Measurements from ENCODE around the gene ZNF341. TPM values are rescaled to one million over a fixed set of nuclear protein-coding genes. Genes with fewer than 3 reads are reported as not detected.

The ZNF341 gene
- total and polyA plus RNA-seq, 9 of the 15 experiments (the other 6 are each of a cell fraction or from before 2014, with no cell fraction given), result 0.08 to 2.6 (median 1.0) TPM

DNA sequence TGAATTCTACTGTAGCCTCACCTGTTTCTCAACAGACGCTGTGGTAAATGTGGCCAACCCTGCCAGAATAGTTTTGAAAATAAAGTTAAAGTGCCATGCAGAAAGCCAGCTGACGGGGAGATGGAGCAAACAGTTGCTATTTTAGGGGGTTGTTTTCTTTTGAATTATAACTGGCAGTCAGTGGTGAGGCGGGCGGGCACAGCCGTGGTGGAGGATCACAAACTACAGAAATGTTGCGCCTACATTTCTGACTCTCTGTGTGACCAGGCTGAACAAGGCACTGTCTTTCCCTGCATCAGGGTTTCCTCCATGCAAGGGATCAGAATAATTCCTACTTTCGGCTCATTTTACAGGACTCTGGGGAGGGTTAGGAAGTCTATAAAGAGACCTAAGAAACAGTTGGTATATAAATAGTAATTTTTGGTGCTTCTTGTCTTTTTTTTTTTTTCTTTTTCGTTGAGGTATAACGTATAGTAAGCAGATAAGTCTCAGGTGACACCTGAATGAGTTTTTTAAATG, 96.6 kb downstream of the ZNF341 start:
- CTCF ChIA-PET (ENCODE audit: low intra/inter-chr PET ratio), result no interaction called here
- 70% methylated on average over 9 of the region's 9 CpGs for WGBS (ENCODE audit: insufficient coverage, low coverage, missing lambda C conversion rate)

GRCh38 chr20:33828967-33829560, 97.3 kb downstream of the ZNF341 start:
- POLR2A ChIA-PET, result interaction anchor here (1.8 to 2.1 kb wide), 2 partner anchors 10 to 18 kb away, joined by 8 to 9 read pairs; partner anchors contain the start of gene CHMP4B
- TF ChIP-seq PRMT5 (CRISPR knock-in tag; IDR thresholded peaks at IDR 0.05) (no peak), RBFOX2 (IDR thresholded peaks at IDR 0.05; ENCODE audit: low read depth, low read length) (no peak), MTF1 (CRISPR knock-in tag; IDR thresholded peaks at IDR 0.05; ENCODE audit: borderline replicate concordance) (no peak), TAF7 (tag; IDR thresholded peaks at IDR 0.05) (no peak), HDAC6 (IDR thresholded peaks at IDR 0.05; ENCODE audit: low read depth, low read length) (no peak), FOXA3 (CRISPR knock-in tag; conservative IDR thresholded peaks at IDR 0.05 in 1 of 2, IDR thresholded peaks at IDR 0.05 in 1 of 2) (no peak), SFPQ (IDR thresholded peaks at IDR 0.05; ENCODE audit: low read depth, low read length) (no peak)
- TF ChIP-seq, protein P1, sequence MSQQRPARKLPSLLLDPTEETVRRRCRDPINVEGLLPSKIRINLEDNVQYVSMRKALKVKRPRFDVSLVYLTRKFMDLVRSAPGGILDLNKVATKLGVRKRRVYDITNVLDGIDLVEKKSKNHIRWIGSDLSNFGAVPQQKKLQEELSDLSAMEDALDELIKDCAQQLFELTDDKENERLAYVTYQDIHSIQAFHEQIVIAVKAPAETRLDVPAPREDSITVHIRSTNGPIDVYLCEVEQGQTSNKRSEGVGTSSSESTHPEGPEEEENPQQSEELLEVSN (IDR thresholded peaks at IDR 0.05; ENCODE audit: borderline replicate concordance in 1 of 2, extremely low read depth in 1 of 2, insufficient read depth in 1 of 2, insufficient read length in 1 of 2, low read depth in 1 of 2, low read length in 1 of 2, poor library complexity in 1 of 2, severe bottlenecking in 1 of 2), result no peak

More for the DNA sequence above, 96.6 kb downstream of the ZNF341 start:
- FAIRE-seq (no peak), ATAC-seq (no peak), DNase-seq (ENCODE audit: extremely low read depth in 1 of 4, low spot score in 3 of 4) (no peak)
- no peak overlapping the region for H3K4me3 ChIP-seq
- TF ChIP-seq ZNF184 (CRISPR knock-in tag; IDR thresholded peaks at IDR 0.05) (no peak), MTA3 (IDR thresholded peaks at IDR 0.05; ENCODE audit: borderline replicate concordance) (no peak), JUNB (CRISPR knock-in tag; conservative IDR thresholded peaks at IDR 0.05) (no peak), PCBP2 (IDR thresholded peaks at IDR 0.05; ENCODE audit: low read depth, low read length, poor library complexity, severe bottlenecking) (no peak), SNRNP70 (optimal IDR thresholded peaks at IDR 0.05; ENCODE audit: low read depth, low read length) (no peak), TAF7 (tag; IDR thresholded peaks at IDR 0.05) (no peak), POU5F1 (IDR thresholded peaks at IDR 0.05; ENCODE audit: borderline replicate concordance, low read depth, low read length, partially characterized antibody) (no peak)
- H3K4me2 ChIP-seq (ENCODE audit: insufficient read depth, low read length), result no peak overlapping the region
- H3K9ac ChIP-seq (ENCODE audit: insufficient read depth in 1 of 2, low read depth in 2 of 2, low read length in 2 of 2), result no peak overlapping the region
- H3K36me3 ChIP-seq (ENCODE audit: control insufficient read depth, insufficient read depth, low read length), result peaks cover 10% of the 10 kb centered on the region; the same call in 1 of the 3 replicates
- peaks cover 62% of the 10 kb centered on the region for H3K79me2 ChIP-seq (ENCODE audit: control insufficient read depth, insufficient read depth, low read length)
- BruUV-seq (replicated peaks), result no TSS peak
- H4K20me1 ChIP-seq (replicated peaks; ENCODE audit: control insufficient read depth, insufficient read depth, low read length), result peaks cover 28% of the 10 kb centered on the region
- H3K9me3 ChIP-seq (replicated peaks; ENCODE audit: control insufficient read depth, insufficient read depth, low read depth, low read length), result no peaks in the 10 kb centered on the region
- H3K4me1 ChIP-seq (replicated peaks in 1 of 2; ENCODE audit: control insufficient read depth in 2 of 2, insufficient read depth in 2 of 2, low read length in 2 of 2), result peaks cover 12 to 20% of the 10 kb centered on the region in 2 experiments
- intact Hi-C loops (cut with micrococcal nuclease), result no loop called here
- no peaks in the 10 kb centered on the region for H3K27me3 ChIP-seq (ENCODE audit: control insufficient read depth in 2 of 2, insufficient read depth in 2 of 2, low read length in 2 of 2)
- no peak overlapping the region for H3K27ac ChIP-seq (ENCODE audit: extremely low read depth, low read depth, low read length)
- in situ Hi-C loops (cut with MboI), result no loop called here
- no peak overlapping the region for H2AFZ ChIP-seq (ENCODE audit: low read depth, low read length)
- POLR2A ChIA-PET, result interaction anchor here (0.7 to 1.4 kb wide), 2 partner anchors 10 to 43 kb away, joined by 3 to 6 read pairs; no protein-coding TSS in a partner anchor
- peaks cover 4% of the 10 kb centered on the region for H3K9me1 ChIP-seq (ENCODE audit: control insufficient read depth, insufficient read depth, low read length)

More at GRCh38 chr20:33828967-33829560, 97.3 kb downstream of the ZNF341 start:
- DNase-seq (ENCODE audit: extremely low read depth in 1 of 4, low spot score in 3 of 4), result no peak
- CTCF ChIA-PET (ENCODE audit: low intra/inter-chr PET ratio), result interaction anchor here (0.6 kb wide), 1 partner anchor 418 kb away, joined by 3 read pairs; no protein-coding TSS in a partner anchor
- peaks cover 62% of the 10 kb centered on the region for H3K79me2 ChIP-seq (ENCODE audit: control insufficient read depth, insufficient read depth, low read length)
- H3K4me2 ChIP-seq (ENCODE audit: insufficient read depth, low read length), result no peak overlapping the region
- no peak overlapping the region for H2AFZ ChIP-seq (ENCODE audit: low read depth, low read length)
- peaks cover 10% of the 10 kb centered on the region; the same call in 1 of the 3 replicates for H3K36me3 ChIP-seq (ENCODE audit: control insufficient read depth, insufficient read depth, low read length)
- peaks cover 12 to 20% of the 10 kb centered on the region in 2 experiments for H3K4me1 ChIP-seq (replicated peaks in 1 of 2; ENCODE audit: control insufficient read depth in 2 of 2, insufficient read depth in 2 of 2, low read length in 2 of 2)
- H3K27me3 ChIP-seq (ENCODE audit: control insufficient read depth in 2 of 2, insufficient read depth in 2 of 2, low read length in 2 of 2), result no peaks in the 10 kb centered on the region
- FAIRE-seq, result no peak
- H4K20me1 ChIP-seq (replicated peaks; ENCODE audit: control insufficient read depth, insufficient read depth, low read length), result peaks cover 27% of the 10 kb centered on the region
- H3K9me1 ChIP-seq (ENCODE audit: control insufficient read depth, insufficient read depth, low read length), result peaks cover 4% of the 10 kb centered on the region
- intact Hi-C loops (cut with micrococcal nuclease), result no loop called here
- H3K4me3 ChIP-seq, result no peak overlapping the region
- in situ Hi-C loops (cut with MboI), result no loop called here
- no TSS peak for BruUV-seq (replicated peaks)
- 74% methylated on average over 3 of the region's 3 CpGs for WGBS (ENCODE audit: insufficient coverage, low coverage, missing lambda C conversion rate)
- H3K9me3 ChIP-seq (replicated peaks; ENCODE audit: control insufficient read depth, insufficient read depth, low read depth, low read length), result no peaks in the 10 kb centered on the region
- no peak overlapping the region for H3K9ac ChIP-seq (ENCODE audit: insufficient read depth in 1 of 2, low read depth in 2 of 2, low read length in 2 of 2)
- H3K27ac ChIP-seq (ENCODE audit: extremely low read depth, low read depth, low read length), result no peak overlapping the region
- ATAC-seq, result no peak

Data from K562 (cell line).